Activated CD4-positive, alpha-beta T cell treated with anti-CD3 and anti-CD28 coated beads, Interleukin-2, amount 10 ng/mL, durations not matched to agents 7 days and 5 days (primary cell): ENCODE results near the gene SLX9. TPM values are rescaled to one million over a fixed set of nuclear protein-coding genes. Genes with fewer than 3 reads are reported as not detected.
A peak's percentile ranks its signal among the peaks of the same experiment; 100 is the strongest.
"Not testable (repeated sequence)": the region's sequence is repeated elsewhere in the genome, so short reads cannot be mapped to it uniquely, and the experiment has no call there.

Experiments
- CTCF ChIA-PET: fragments of 350-600 bp; sonication (Branson Sonifier 250); formaldehyde crosslinking; loops from one replicate; lab custom pipeline; 2021; ENCODE audit warnings: antibody characterized with exemption; lab: Charles Lee
- POLR2A ChIA-PET: fragments of 350-600 bp; sonication (Branson Sonifier 250); formaldehyde crosslinking; loops from one replicate; lab custom pipeline; 2021; ENCODE audit warnings: antibody characterized with exemption; lab: Charles Lee
- DNase-seq: peaks from one replicate; pipeline ENCODE4 v3.0.0-alpha.2; 2020
- H3K27ac Mint-ChIP-seq: one replicate; pipeline ENCODE4 v1.8.0; 2021; ENCODE audit warnings: mild to moderate bottlenecking, moderate library complexity, mixed read lengths
- H3K27me3 Mint-ChIP-seq: one replicate; pipeline ENCODE4 v1.8.0; 2021; ENCODE audit warnings: mixed read lengths
- H3K36me3 Mint-ChIP-seq: one replicate; pipeline ENCODE4 v1.8.0; 2021; ENCODE audit warnings: low read depth, mixed read lengths
- H3K4me1 Mint-ChIP-seq: one replicate; pipeline ENCODE4 v1.8.0; 2021; ENCODE audit warnings: mixed read lengths
- H3K4me3 Mint-ChIP-seq: one replicate; pipeline ENCODE4 v1.8.0; 2021; ENCODE audit warnings: mild to moderate bottlenecking, moderate library complexity, mixed read lengths
- H3K9me3 Mint-ChIP-seq: one replicate; pipeline ENCODE4 v1.8.0; 2021; ENCODE audit warnings: mixed read lengths
- total RNA-seq, 2 experiments: library from RNA; stranded (reverse); gene quantifications; one replicate each; pipeline ENCODE4 v1.2.3, GENCODE V29; 2021

Gene SLX9
- total RNA-seq, 2 experiments from 2014 or later: 32.7 to 39.8 TPM

GRCh38 chr21:44912506-44913412, 27.1 kb upstream of the SLX9 start:
- H3K36me3 Mint-ChIP-seq: peaks cover 43% of the 10 kb centered on the region
- peak overlapping the region; percentile 99 for H3K4me3 Mint-ChIP-seq
- CTCF ChIA-PET: interaction anchor here (1.0 to 5.5 kb wide), 5 partner anchors 13 to 21 kb away, joined by 4 to 39 read pairs (median 4); no protein-coding TSS in a partner anchor
- peaks cover 83% of the 10 kb centered on the region for H3K4me1 Mint-ChIP-seq
- H3K9me3 Mint-ChIP-seq, DNase-seq, H3K27me3 Mint-ChIP-seq, POLR2A ChIA-PET: not testable (repeated sequence)
- peak overlapping the region; percentile 90 for H3K27ac Mint-ChIP-seq

GRCh38 chr21:44913425-44914175, 26.2 kb upstream of the SLX9 start:
- ChIA-PET CTCF (interaction anchor here (1.0 to 5.5 kb wide), 6 partner anchors 13 to 189 kb away, joined by 3 to 39 read pairs (median 4); no protein-coding TSS in a partner anchor), POLR2A (no interaction called here)
- Mint-ChIP-seq H3K27ac (peak overlapping the region; percentile 87), H3K36me3 (peaks cover 47% of the 10 kb centered on the region), H3K4me1 (peaks cover 88% of the 10 kb centered on the region), H3K9me3 (no peaks in the 10 kb centered on the region), H3K4me3 (peak overlapping the region; percentile 99), H3K27me3 (no peaks in the 10 kb centered on the region)
- DNase-seq: no peak

GRCh38 chr21:44914176-44914874, 25.5 kb upstream of the SLX9 start:
- Mint-ChIP-seq H3K4me1 (peaks cover 83% of the 10 kb centered on the region), H3K36me3 (peaks cover 44% of the 10 kb centered on the region), H3K9me3 (no peaks in the 10 kb centered on the region), H3K27ac (peak overlapping the region; percentile 87), H3K27me3 (no peaks in the 10 kb centered on the region), H3K4me3 (peak overlapping the region; percentile 99)
- CTCF ChIA-PET: interaction anchor here (1.3 to 5.5 kb wide), 6 partner anchors 12 to 188 kb away, joined by 3 to 39 read pairs (median 5); no protein-coding TSS in a partner anchor
- POLR2A ChIA-PET: interaction anchor here (0.6 kb wide), 1 partner anchor 600 kb away, joined by 4 read pairs; no protein-coding TSS in a partner anchor
- peak; percentile 75 for DNase-seq

GRCh38 chr21:44916965-44917364, 22.9 kb upstream of the SLX9 start:
- ChIA-PET CTCF (interaction anchor here (1.0 to 1.8 kb wide), 5 partner anchors 10 to 34 kb away, joined by 3 to 6 read pairs (median 4); no protein-coding TSS in a partner anchor), POLR2A (interaction anchor here (0.7 kb wide), 1 partner anchor 10 kb away, joined by 3 read pairs; no protein-coding TSS in a partner anchor)
- Mint-ChIP-seq H3K27ac (peak overlapping the region; percentile 85), H3K4me1 (peaks cover 71% of the 10 kb centered on the region), H3K36me3 (peaks cover 44% of the 10 kb centered on the region), H3K4me3 (peak overlapping the region; percentile 99), H3K27me3 (no peaks in the 10 kb centered on the region), H3K9me3 (no peaks in the 10 kb centered on the region)
- DNase-seq: no peak

GRCh38 chr21:44917446-44918106, 22.3 kb upstream of the SLX9 start:
- ChIA-PET CTCF (interaction anchor here (1.1 to 1.8 kb wide), 4 partner anchors 9 to 16 kb away, joined by 3 to 6 read pairs (median 5); no protein-coding TSS in a partner anchor), POLR2A (interaction anchor here (0.7 kb wide), 1 partner anchor 10 kb away, joined by 3 read pairs; no protein-coding TSS in a partner anchor)
- DNase-seq: no peak
- H3K27ac Mint-ChIP-seq: peak overlapping the region; percentile 85
- no peaks in the 10 kb centered on the region for H3K27me3 Mint-ChIP-seq
- peaks cover 44% of the 10 kb centered on the region for H3K36me3 Mint-ChIP-seq
- H3K4me3 Mint-ChIP-seq: peak overlapping the region; percentile 99
- H3K4me1 Mint-ChIP-seq: peaks cover 71% of the 10 kb centered on the region
- H3K9me3 Mint-ChIP-seq: no peaks in the 10 kb centered on the region

- Mint-ChIP-seq H3K27me3 (no peaks in the 10 kb centered on the region), H3K9me3 (no peaks in the 10 kb centered on the region), H3K27ac (peak overlapping the region; percentile 72), H3K4me1 (peaks cover 74% of the 10 kb centered on the region), H3K36me3 (peaks cover 46% of the 10 kb centered on the region), H3K4me3 (peak overlapping the region; percentile 99)
- POLR2A ChIA-PET: no interaction called here
- CTCF ChIA-PET: interaction anchor here (1.0 to 1.8 kb wide), 5 partner anchors 11 to 408 kb away, joined by 3 to 6 read pairs (median 3); no protein-coding TSS in a partner anchor
- DNase-seq: no peak
Observed at GRCh38 chr21:44918107-44918470, 21.7 kb upstream of the SLX9 start.

- ChIA-PET POLR2A (no interaction called here), CTCF (interaction anchor here (1.0 to 1.7 kb wide), 6 partner anchors 8 to 408 kb away, joined by 3 to 5 read pairs (median 4); partner anchors contain the start of gene UBE2G2)
- H3K36me3 Mint-ChIP-seq: peaks cover 47% of the 10 kb centered on the region
- peak overlapping the region; percentile 99 for H3K4me3 Mint-ChIP-seq
- peaks cover under 1% of the 10 kb centered on the region for H3K9me3 Mint-ChIP-seq
- no peak for DNase-seq
- peaks cover 76% of the 10 kb centered on the region for H3K4me1 Mint-ChIP-seq
- H3K27me3 Mint-ChIP-seq: no peaks in the 10 kb centered on the region
- peak overlapping the region; percentile 72 for H3K27ac Mint-ChIP-seq
Observed at GRCh38 chr21:44918581-44919033, 21.2 kb upstream of the SLX9 start.

- Mint-ChIP-seq H3K36me3 (peaks cover 51% of the 10 kb centered on the region), H3K27me3 (no peaks in the 10 kb centered on the region), H3K27ac (peak overlapping the region; percentile 72), H3K4me3 (peak overlapping the region; percentile 99), H3K4me1 (peaks cover 79% of the 10 kb centered on the region), H3K9me3 (peaks cover 5% of the 10 kb centered on the region)
- CTCF ChIA-PET: interaction anchor here (0.7 to 1.7 kb wide), 7 partner anchors 8 to 409 kb away, joined by 3 to 5 read pairs (median 3); partner anchors contain the start of gene UBE2G2
- POLR2A ChIA-PET: interaction anchor here (0.6 to 1.7 kb wide), 2 partner anchors 12 to 45 kb away, joined by 4 to 6 read pairs; no protein-coding TSS in a partner anchor
- no peak for DNase-seq
Observed at GRCh38 chr21:44919111-44919912, 20.5 kb upstream of the SLX9 start.

GRCh38 chr21:44919913-44920693, 19.7 kb upstream of the SLX9 start:
- peak overlapping the region; percentile 99 for H3K4me3 Mint-ChIP-seq
- DNase-seq: peak; percentile 34
- H3K4me1 Mint-ChIP-seq: peaks cover 80% of the 10 kb centered on the region
- H3K27ac Mint-ChIP-seq: peak overlapping the region; percentile 93
- no peaks in the 10 kb centered on the region for H3K27me3 Mint-ChIP-seq
- peaks cover 5% of the 10 kb centered on the region for H3K9me3 Mint-ChIP-seq
- ChIA-PET POLR2A (interaction anchor here (1.7 kb wide), 1 partner anchor 11 kb away, joined by 4 read pairs; no protein-coding TSS in a partner anchor), CTCF (interaction anchor here (0.7 to 1.9 kb wide), 9 partner anchors 8 to 32 kb away, joined by 3 to 5 read pairs (median 4); no protein-coding TSS in a partner anchor)
- H3K36me3 Mint-ChIP-seq: peaks cover 48% of the 10 kb centered on the region
